Transverse colon (tissue), 4 donors: ENCODE results near the gene GNB1L. TPM values are rescaled to one million over a fixed set of nuclear protein-coding genes. Genes with fewer than 3 reads are reported as not detected.

Experiments used
- DNase-seq: peaks from one replicate; pipeline ENCODE4 v3.0.0-alpha.2; 2019
- H3K27ac ChIP-seq, 4 donors: fragments of 200-600 bp; sonication (generic); 2 replicates each; pipeline ENCODE4 v1.5.1; 2016 to 2018; ENCODE audit warnings: inconsistent platforms in 4 of 4
- H3K27me3 ChIP-seq: fragments of 200-600 bp; sonication (generic); 2 replicates; pipeline ENCODE4 v1.5.1; 2017; ENCODE audit warnings: inconsistent platforms
- H3K36me3 ChIP-seq, 4 donors: fragments of 200-600 bp; sonication (generic); 2 replicates each; pipeline ENCODE4 v1.5.1; 2017 to 2019; ENCODE audit warnings: inconsistent platforms in 4 of 4
- H3K4me1 ChIP-seq, 4 donors: fragments of 200-600 bp; sonication (generic); 2 replicates each; pipeline ENCODE4 v1.5.1; 2017 to 2020; ENCODE audit warnings: inconsistent platforms in 4 of 4
- H3K4me3 ChIP-seq, 4 donors: fragments of 200-600 bp; sonication (generic); 1 replicate in 1 of 4; 2 replicates in 3 of 4; pipeline versions ENCODE4 v1.5.1 to v1.6.1; 2017 to 2019; ENCODE audit warnings: inconsistent platforms in 4 of 4
- H3K9me3 ChIP-seq, 2 donors: fragments of 200-600 bp; sonication (generic); 2 replicates each; pipeline ENCODE4 v1.5.1; 2017 to 2019; ENCODE audit warnings: inconsistent platforms in 2 of 2
- CTCF ChIP-seq, 5 experiments: fragments of 200-600 bp in 3 of 5; fragments of 450-650 bp in 2 of 5; sonication (generic) in 3 of 5; IDR thresholded peaks; 1 replicate in 2 of 5; 2 replicates in 3 of 5; pipeline ENCODE4 v1.5.1; 2016 to 2017; ENCODE audit warnings: antibody characterized with exemption in 5 of 5, inconsistent platforms in 3 of 5, mild to moderate bottlenecking in 2 of 5, moderate library complexity in 1 of 5
- EP300 ChIP-seq: sonication (generic); formaldehyde crosslinking; IDR thresholded peaks from one replicate; pipeline ENCODE4 v1.6.1; 2017; ENCODE audit warnings: antibody characterized with exemption, low read depth
- POLR2A ChIP-seq: fragments of 450-650 bp; IDR thresholded peaks from one replicate; pipeline ENCODE4 v1.6.1; 2016; ENCODE audit warnings: antibody characterized with exemption, mild to moderate bottlenecking, moderate library complexity
- POLR2AphosphoS5 ChIP-seq, 3 donors: sonication (generic); formaldehyde crosslinking; IDR thresholded peaks; one replicate each; pipeline ENCODE4 v1.6.1; 2016; ENCODE audit warnings: antibody characterized with exemption in 3 of 3
- WGBS, 2 donors: methylation state at CpG; one replicate each; pipeline ENCODE4 v1.1.5; 2018; ENCODE audit warnings: low coverage in 1 of 2; 5-methylcytosine and 5-hydroxymethylcytosine counted together
- in situ Hi-C, 4 donors: fragments of 200-750 bp; cut with MboI; loops; one replicate each; pipeline versions ENCODE4 v1.15.0 to v1.15.1; 2017; ENCODE audit warnings: low sequenced_read_pairs in 3 of 4, low pct_ligation_motif_present in 1 of 4, low pct_unique_long_range_greater_than_20kb in 1 of 4
- intact Hi-C: fragments of 100-400 bp; cut with DNase I; formaldehyde crosslinking; loops from one replicate; pipeline ENCODE4 v1.15.1; 2023; ENCODE audit warnings: low total_unique reads
- total RNA-seq, 4 donors: library from RNA; depleted of rRNA; stranded (reverse); fragments of >200 nt; gene quantifications; one replicate each; pipeline ENCODE4 v1.1.0, GENCODE V29; 2016

Gene GNB1L
- total RNA-seq, 4 donors from 2014 or later, result 0.80 to 4.8 (median 2.8) TPM

GRCh38 chr22:19755722-19756287 is 98.9 kb downstream of the GNB1L start:
- in situ Hi-C loops (no loop called here), intact Hi-C loops (no loop called here)
- DNase-seq, result no peak
- peaks cover 9 to 35% (median 17%) of the 10 kb centered on the region in 4 donors for H3K4me1 ChIP-seq
- no peak overlapping the region for H3K4me3 ChIP-seq
- WGBS, 2 donors, result 6% methylated on average over 21 of the region's 26 CpGs; no CpG with 5 or more reads in 1 of the 2 donors
- H3K27me3 ChIP-seq, result peaks cover 94% of the 10 kb centered on the region
- no peak overlapping the region for H3K27ac ChIP-seq
- no peaks in the 10 kb centered on the region for H3K36me3 ChIP-seq
- no peaks in the 10 kb centered on the region for H3K9me3 ChIP-seq
- TF ChIP-seq CTCF (IDR thresholded peaks at IDR 0.05) (no peak), POLR2A (no peak), POLR2AphosphoS5 (IDR thresholded peaks at IDR 0.05) (no peak), EP300 (no peak)

DNA sequence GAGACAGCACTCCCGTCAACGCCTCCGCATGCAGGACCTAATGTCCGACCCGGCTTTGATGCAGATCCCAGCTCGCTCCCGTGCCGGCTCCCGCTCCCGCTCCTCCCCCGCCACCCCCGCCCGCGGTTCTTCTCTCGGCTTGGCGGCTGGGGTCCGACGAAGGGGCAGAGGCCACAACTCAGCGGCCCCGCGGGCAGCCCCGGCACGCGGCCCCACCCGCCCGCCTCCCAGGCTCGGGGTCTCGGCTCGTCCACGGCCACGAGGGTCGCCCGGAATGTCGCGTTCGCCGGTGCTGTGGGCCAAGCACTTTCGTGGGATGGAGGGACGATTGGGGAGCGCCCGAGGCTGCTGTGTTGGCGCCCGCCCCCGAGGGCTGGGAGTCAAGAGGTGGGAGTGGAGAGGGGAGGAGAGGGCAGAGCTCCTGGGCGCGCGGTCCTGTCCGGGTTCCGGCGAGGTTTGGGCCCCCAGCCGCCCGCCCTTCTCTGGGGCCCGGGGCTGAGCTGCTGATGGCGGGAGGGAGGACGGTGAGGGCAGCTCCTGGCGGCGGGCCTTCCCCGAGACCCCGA is 99.4 kb downstream of the GNB1L start:
- Histone ChIP-seq H3K4me1 (peaks cover 9 to 34% (median 16%) of the 10 kb centered on the region in 4 donors), H3K4me3 (no peak overlapping the region), H3K9me3 (no peaks in the 10 kb centered on the region), H3K36me3 (no peaks in the 10 kb centered on the region), H3K27me3 (peaks cover 96% of the 10 kb centered on the region), H3K27ac (no peak overlapping the region)
- 10% methylated on average over 40 of the region's 59 CpGs; no CpG with 5 or more reads in 1 of the 2 donors for WGBS, 2 donors
- no peak for DNase-seq
- in situ Hi-C loops, result no loop called here
- intact Hi-C loops, result no loop called here
- TF ChIP-seq POLR2A (no peak), EP300 (no peak), CTCF (IDR thresholded peaks at IDR 0.05) (no peak), POLR2AphosphoS5 (IDR thresholded peaks at IDR 0.05) (no peak)

DNA sequence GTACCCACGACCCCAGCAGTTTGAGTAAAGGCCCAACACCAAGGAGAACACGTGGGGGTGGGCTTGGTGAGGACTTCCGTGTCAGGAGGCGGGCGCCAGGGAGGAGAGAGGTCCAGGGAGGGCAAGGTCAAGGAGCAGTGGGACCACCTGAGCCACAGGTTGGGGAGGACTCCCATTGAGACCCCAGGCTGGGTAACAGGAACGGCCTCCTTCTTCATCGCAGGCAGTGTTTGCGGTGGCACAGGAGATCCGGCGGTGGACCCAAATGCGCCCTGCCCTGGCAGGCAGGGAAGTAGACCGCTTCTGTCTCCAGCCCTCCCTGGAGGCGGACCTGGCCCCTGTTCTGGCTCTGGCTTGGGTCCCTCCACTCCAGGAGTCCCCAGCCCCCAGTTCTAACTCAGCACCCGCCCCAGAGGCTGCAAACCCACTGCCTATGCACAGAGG is 100.0 kb downstream of the GNB1L start:
- TF ChIP-seq CTCF (IDR thresholded peaks at IDR 0.05) (no peak), POLR2A (no peak), POLR2AphosphoS5 (IDR thresholded peaks at IDR 0.05) (no peak), EP300 (no peak)
- Histone ChIP-seq H3K27me3 (peaks cover 92% of the 10 kb centered on the region), H3K9me3 (no peaks in the 10 kb centered on the region), H3K36me3 (no peaks in the 10 kb centered on the region), H3K27ac (no peak overlapping the region), H3K4me1 (peaks cover 9 to 29% (median 14%) of the 10 kb centered on the region in 4 donors), H3K4me3 (no peak overlapping the region)
- whole genome bisulfite sequencing, 2 donors, result 35% methylated on average over 14 of the region's 14 CpGs; no CpG with 5 or more reads in 1 of the 2 donors
- intact Hi-C loops, result no loop called here
- no peak for DNase-seq
- in situ Hi-C loops, result no loop called here

DNA sequence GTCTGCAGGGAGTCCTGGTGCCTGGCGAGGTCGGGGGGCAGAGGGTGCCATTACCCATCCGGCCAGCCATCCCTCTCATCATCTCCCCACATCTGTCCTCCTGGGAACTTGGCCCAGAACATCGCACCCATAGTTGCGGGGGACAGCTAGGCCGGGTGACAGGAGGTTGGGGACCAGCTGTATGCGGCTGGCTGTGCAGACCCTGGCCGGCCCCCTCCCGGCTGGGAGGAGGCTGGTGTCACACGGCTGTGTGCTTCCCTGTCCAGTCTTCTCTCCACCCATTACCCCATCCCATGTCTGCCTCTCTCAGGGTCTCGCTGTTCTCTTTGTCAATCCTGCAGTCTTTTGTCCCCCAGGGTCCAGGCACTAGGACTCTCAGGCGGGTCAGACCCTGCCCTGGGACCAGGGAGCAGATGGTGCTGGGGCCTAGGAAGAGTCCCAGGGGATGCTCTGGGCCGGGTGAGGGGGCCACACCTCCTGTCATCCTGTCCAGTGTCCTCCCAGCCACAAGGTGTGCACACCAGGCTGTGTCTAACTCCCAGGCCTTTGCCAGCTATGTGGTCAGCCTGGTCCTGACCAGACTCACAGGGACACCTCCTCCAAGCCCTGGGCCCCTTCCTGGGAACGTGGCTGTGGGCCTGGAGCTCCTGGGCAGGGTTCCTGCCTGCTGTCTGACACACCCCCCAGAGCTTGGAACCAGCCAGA is 100.5 kb downstream of the GNB1L start:
- DNase-seq, result no peak
- WGBS, 2 donors, result 63% methylated on average over 14 of the region's 14 CpGs; no CpG with 5 or more reads in 1 of the 2 donors
- H3K27me3 ChIP-seq, result peaks cover 86% of the 10 kb centered on the region
- TF ChIP-seq CTCF (IDR thresholded peaks at IDR 0.05) (no peak), EP300 (no peak), POLR2A (no peak), POLR2AphosphoS5 (IDR thresholded peaks at IDR 0.05) (no peak)
- no peaks in the 10 kb centered on the region for H3K36me3 ChIP-seq
- H3K4me3 ChIP-seq, result no peak overlapping the region
- intact Hi-C loops, result no loop called here
- H3K27ac ChIP-seq, result no peak overlapping the region
- in situ Hi-C loops, result no loop called here
- peaks cover 9 to 23% (median 12%) of the 10 kb centered on the region in 4 donors for H3K4me1 ChIP-seq
- H3K9me3 ChIP-seq, result no peaks in the 10 kb centered on the region
